ENCODE measurements around the gene ATP1B1. TPM values are rescaled to one million over a fixed set of nuclear protein-coding genes. Genes with fewer than 3 reads are reported as not detected.

Gene ATP1B1
- polyA plus RNA-seq, 1 donor (not counting 4 experiments of a cell fraction or from before 2014, with no cell fraction given): 30.0 TPM

DNA sequence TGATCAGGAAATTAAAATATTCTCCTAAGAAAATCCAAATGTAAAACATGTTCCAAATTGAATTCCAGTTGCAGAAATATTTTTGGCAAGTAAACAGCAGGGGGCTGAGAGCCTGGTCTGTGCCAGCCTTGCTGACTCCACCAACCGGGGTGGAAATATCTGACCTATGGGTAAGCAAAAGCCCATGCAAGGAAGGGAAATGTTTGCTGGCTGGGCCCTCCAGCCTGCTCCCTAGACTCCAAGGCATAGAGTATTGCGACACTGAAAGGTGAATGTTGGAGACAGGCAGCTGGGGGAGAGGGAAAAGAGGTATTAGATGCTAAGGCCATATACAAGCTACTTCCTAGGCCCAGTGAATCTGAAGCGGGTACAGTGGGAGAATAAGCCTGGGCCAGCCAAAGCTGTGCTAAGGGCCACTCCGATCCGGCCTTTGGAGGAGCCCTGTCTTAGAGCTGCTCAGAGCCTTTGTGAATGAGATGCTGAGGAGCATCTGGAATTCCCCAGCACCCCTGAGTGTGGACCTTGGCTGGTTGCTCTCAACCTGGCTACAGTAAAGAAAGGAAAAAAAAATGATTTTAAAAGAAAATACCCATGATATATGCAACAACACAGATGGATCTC, 24.9 kb upstream of the ATP1B1 start:
- no peak overlapping the region for H3K27ac ChIP-seq (ENCODE audit: control insufficient read depth, insufficient read depth, low read length)
- H3K4me1 ChIP-seq (ENCODE audit: control insufficient read depth, extremely low read depth, insufficient read depth, low read length): no peaks in the 10 kb centered on the region
- no peak overlapping the region for H3K4me3 ChIP-seq (ENCODE audit: control insufficient read depth in 2 of 3, extremely low read depth in 1 of 3, insufficient read depth in 2 of 3, low read depth in 1 of 3, low read length in 3 of 3)
- H3K79me2 ChIP-seq (ENCODE audit: control insufficient read depth, insufficient read depth, low read length): no peaks in the 10 kb centered on the region
- no peak for DNase-seq (ENCODE audit: low read depth, low spot score)
- H3K9ac ChIP-seq (ENCODE audit: control insufficient read depth, extremely low read depth, insufficient read depth, low read length): no peak overlapping the region
- H3K4me2 ChIP-seq (ENCODE audit: control insufficient read depth, extremely low read depth, insufficient read depth, low read depth, low read length): no peak overlapping the region
- H3K27me3 ChIP-seq (ENCODE audit: control insufficient read depth, extremely low read depth, insufficient read depth, low read length): no peaks in the 10 kb centered on the region
- dilution Hi-C loops (cut with MboI; ENCODE audit: extremely low pct_ligation_motif_present, low sequenced_read_pairs): no loop called here
- no peak for TF ChIP-seq EZH2 (IDR thresholded peaks at IDR 0.05; ENCODE audit: low read length)
- TF ChIP-seq, protein P1, sequence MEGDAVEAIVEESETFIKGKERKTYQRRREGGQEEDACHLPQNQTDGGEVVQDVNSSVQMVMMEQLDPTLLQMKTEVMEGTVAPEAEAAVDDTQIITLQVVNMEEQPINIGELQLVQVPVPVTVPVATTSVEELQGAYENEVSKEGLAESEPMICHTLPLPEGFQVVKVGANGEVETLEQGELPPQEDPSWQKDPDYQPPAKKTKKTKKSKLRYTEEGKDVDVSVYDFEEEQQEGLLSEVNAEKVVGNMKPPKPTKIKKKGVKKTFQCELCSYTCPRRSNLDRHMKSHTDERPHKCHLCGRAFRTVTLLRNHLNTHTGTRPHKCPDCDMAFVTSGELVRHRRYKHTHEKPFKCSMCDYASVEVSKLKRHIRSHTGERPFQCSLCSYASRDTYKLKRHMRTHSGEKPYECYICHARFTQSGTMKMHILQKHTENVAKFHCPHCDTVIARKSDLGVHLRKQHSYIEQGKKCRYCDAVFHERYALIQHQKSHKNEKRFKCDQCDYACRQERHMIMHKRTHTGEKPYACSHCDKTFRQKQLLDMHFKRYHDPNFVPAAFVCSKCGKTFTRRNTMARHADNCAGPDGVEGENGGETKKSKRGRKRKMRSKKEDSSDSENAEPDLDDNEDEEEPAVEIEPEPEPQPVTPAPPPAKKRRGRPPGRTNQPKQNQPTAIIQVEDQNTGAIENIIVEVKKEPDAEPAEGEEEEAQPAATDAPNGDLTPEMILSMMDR (optimal IDR thresholded peaks at IDR 0.05 in 1 of 3, IDR thresholded peaks at IDR 0.05 in 1 of 3, conservative IDR thresholded peaks at IDR 0.05 in 1 of 3; ENCODE audit: extremely low read depth in 1 of 3, insufficient read depth in 2 of 3, low read length in 3 of 3): no peak
- no peaks in the 10 kb centered on the region for H3K9me1 ChIP-seq (ENCODE audit: control insufficient read depth, extremely low read depth, insufficient read depth, low read length)
- H3K36me3 ChIP-seq (ENCODE audit: control insufficient read depth in 2 of 2, extremely low read depth in 1 of 2, insufficient read depth in 2 of 2, low read length in 2 of 2): no peaks in the 10 kb centered on the region
- no peaks in the 10 kb centered on the region for H4K20me1 ChIP-seq (ENCODE audit: control insufficient read depth, extremely low read depth, insufficient read depth, low read length)
- H3K9me3 ChIP-seq (ENCODE audit: control insufficient read depth, low read depth, low read length): no peaks in the 10 kb centered on the region
- no peak overlapping the region for H2AFZ ChIP-seq (ENCODE audit: control insufficient read depth, low read length)
- no peak for FAIRE-seq

DNA sequence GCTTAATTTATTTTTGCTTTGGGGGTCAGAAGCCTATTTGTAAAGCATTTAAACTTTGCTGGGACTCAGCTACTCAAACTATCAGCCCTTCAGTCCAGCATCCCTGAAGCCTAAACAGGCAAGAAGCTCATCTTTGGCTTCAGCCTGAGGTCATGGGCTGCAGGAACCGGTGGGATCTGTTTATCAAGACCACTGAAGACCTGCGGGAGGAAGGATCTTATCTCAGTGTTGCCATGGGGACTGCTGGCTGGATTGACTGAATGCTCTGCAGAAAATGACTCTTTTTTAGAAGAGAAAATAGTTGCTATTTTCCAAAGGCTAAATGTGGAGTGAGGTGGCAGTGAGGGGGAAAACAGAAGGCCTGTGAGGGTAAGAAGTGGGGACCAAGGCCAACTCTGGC, 20.6 kb upstream of the ATP1B1 start:
- no peaks in the 10 kb centered on the region for H3K27me3 ChIP-seq (ENCODE audit: control insufficient read depth, extremely low read depth, insufficient read depth, low read length)
- DNase-seq (ENCODE audit: low read depth, low spot score): no peak
- no peak overlapping the region for H3K4me3 ChIP-seq (ENCODE audit: control insufficient read depth in 2 of 3, extremely low read depth in 1 of 3, insufficient read depth in 2 of 3, low read depth in 1 of 3, low read length in 3 of 3)
- dilution Hi-C loops (cut with MboI; ENCODE audit: extremely low pct_ligation_motif_present, low sequenced_read_pairs): no loop called here
- TF ChIP-seq, protein P1 (optimal IDR thresholded peaks at IDR 0.05 in 1 of 3, IDR thresholded peaks at IDR 0.05 in 1 of 3, conservative IDR thresholded peaks at IDR 0.05 in 1 of 3; ENCODE audit: extremely low read depth in 1 of 3, insufficient read depth in 2 of 3, low read length in 3 of 3): no peak
- no peak for TF ChIP-seq EZH2 (IDR thresholded peaks at IDR 0.05; ENCODE audit: low read length)
- no peak overlapping the region for H3K27ac ChIP-seq (ENCODE audit: control insufficient read depth, insufficient read depth, low read length)
- H2AFZ ChIP-seq (ENCODE audit: control insufficient read depth, low read length): no peak overlapping the region
- no peak for FAIRE-seq
- H3K4me2 ChIP-seq (ENCODE audit: control insufficient read depth, extremely low read depth, insufficient read depth, low read depth, low read length): no peak overlapping the region
- no peaks in the 10 kb centered on the region for H3K9me3 ChIP-seq (ENCODE audit: control insufficient read depth, low read depth, low read length)
- no peak overlapping the region for H3K9ac ChIP-seq (ENCODE audit: control insufficient read depth, extremely low read depth, insufficient read depth, low read length)
- H3K4me1 ChIP-seq (ENCODE audit: control insufficient read depth, extremely low read depth, insufficient read depth, low read length): no peaks in the 10 kb centered on the region
- H3K36me3 ChIP-seq (ENCODE audit: control insufficient read depth in 2 of 2, extremely low read depth in 1 of 2, insufficient read depth in 2 of 2, low read length in 2 of 2): no peaks in the 10 kb centered on the region
- no peaks in the 10 kb centered on the region for H3K79me2 ChIP-seq (ENCODE audit: control insufficient read depth, insufficient read depth, low read length)
- no peaks in the 10 kb centered on the region for H3K9me1 ChIP-seq (ENCODE audit: control insufficient read depth, extremely low read depth, insufficient read depth, low read length)
- no peaks in the 10 kb centered on the region for H4K20me1 ChIP-seq (ENCODE audit: control insufficient read depth, extremely low read depth, insufficient read depth, low read length)
